GM19035 (cell line): ENCODE measurements around the gene GCHFR.

ENCODE experiments used
- ATAC-seq: cut with Tn5 transposase; IDR thresholded peaks from one replicate; pipeline ENCODE4 v1.9.1; 2021; ENCODE audit not compliant: unreplicated experiment

The GCHFR gene

DNA sequence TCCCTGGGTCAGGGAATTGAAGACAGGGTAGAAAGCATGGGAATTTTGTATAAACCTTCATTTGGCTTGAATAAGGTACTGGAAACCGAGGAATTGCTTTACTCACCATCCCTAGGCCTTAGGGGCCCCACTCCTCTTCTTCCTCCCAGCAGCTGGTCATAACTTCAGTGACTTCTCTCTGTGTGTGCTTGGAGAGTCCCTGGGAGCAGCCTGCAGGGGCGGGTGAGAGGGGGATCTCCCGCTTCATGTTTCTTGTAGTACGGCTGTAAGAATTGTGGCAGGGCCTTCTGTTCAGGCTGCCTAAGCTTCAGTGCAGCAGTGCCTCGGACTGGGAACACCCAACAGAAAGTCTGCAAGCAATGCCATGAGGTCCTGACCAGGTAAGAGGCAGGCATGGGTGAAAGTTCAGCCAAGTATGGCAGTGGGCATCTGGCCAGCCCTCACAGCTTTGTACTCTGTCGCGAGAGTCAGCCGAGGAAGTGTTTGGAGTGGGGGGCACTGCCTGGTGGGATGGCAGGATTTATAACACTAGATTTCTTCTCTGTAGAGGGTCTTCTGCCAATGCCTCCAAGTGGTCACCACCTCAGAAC is 45.1 kb downstream of the GCHFR start:
- no peak for ATAC-seq

GRCh38 chr15:40812721-40813425 is 49.0 kb downstream of the GCHFR start:
- no peak for ATAC-seq

DNA sequence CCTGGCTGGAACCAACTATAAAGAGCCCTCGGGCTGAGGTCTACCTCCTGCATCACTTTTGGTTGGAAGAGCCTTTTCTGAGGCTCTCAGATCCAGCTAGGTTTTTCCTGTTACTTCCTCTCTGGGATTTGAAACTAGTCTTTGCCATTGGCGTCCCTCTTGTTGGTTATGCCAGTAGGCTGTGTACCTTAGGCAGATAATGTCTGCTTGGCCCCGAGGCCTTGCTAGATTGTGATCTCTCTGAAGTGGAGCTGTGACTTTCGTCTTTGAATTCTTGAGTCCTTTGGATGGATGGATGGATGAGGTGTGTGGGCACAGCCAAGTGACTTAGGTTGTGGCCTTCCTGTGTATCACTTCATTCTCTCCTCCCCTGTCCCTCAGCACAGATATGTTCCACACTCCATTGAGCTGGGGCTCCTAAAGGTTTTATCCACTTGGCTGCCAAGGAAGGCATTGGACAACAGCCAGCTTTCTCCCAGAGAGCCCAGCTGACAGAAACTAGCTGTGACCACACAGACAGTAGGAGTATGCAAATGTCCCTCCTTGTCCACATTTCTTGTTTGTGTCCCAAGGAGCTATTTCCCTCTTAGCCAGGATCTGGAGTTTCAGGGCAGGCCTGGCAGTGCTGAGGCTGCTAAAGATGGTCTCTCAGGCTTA is 51.3 kb downstream of the GCHFR start:
- ATAC-seq, result no peak
